K562 (cell line): ENCODE results near the gene HVCN1. TPM values are rescaled to one million over a fixed set of nuclear protein-coding genes. Genes with fewer than 3 reads are reported as not detected.

ENCODE experiments used
- BACH1 ChIP-seq: fragments of 200-800 bp; sonication (Bioruptor generic); IDR thresholded peaks from 2 replicates; pipeline ENCODE4 v1.6.1; 2016; ENCODE audit warnings: missing genetic modification characterization, missing compliant biosample characterization
- CLOCK ChIP-seq: fragments of 250-450 bp; sonication (Bioruptor Pico); IDR thresholded peaks from 2 replicates; pipeline ENCODE4 v1.4.0; 2020; ENCODE audit warnings: mild to moderate bottlenecking, moderate library complexity, borderline replicate concordance
- CTBP1 ChIP-seq: fragments of 450-650 bp; IDR thresholded peaks from 2 replicates; pipeline ENCODE4 v1.6.1; 2016; ENCODE audit warnings: borderline replicate concordance
- GTF2F1 ChIP-seq: IDR thresholded peaks from 2 replicates; pipeline ENCODE4 v1.6.1; 2011; ENCODE audit warnings: low read depth, low read length, improper control_type of control experiment
- HCFC1 ChIP-seq: IDR thresholded peaks from 2 replicates; pipeline ENCODE4 v1.6.1; 2012; ENCODE audit warnings: low read depth, low read length, improper control_type of control experiment
- HDAC1 ChIP-seq, 2 experiments: fragments of 450-650 bp; IDR thresholded peaks; 2 replicates each; pipeline ENCODE4 v1.6.1; 2016 to 2017; ENCODE audit warnings: inconsistent platforms in 1 of 2, mild to moderate bottlenecking in 1 of 2, moderate library complexity in 1 of 2
- HDGF ChIP-seq: fragments of 450-650 bp; IDR thresholded peaks from 2 replicates; pipeline ENCODE4 v1.6.1; 2016
- HNRNPLL ChIP-seq: fragments of 200-400 bp; formaldehyde crosslinking; IDR thresholded peaks from 2 replicates; pipeline ENCODE4 v1.6.1; 2017; ENCODE audit warnings: low read length, low read depth, mild to moderate bottlenecking; ENCODE audit not compliant: poor library complexity, severe bottlenecking
- KLF16 ChIP-seq: IDR thresholded peaks from 2 replicates; pipeline ENCODE4 v1.6.1; 2016; ENCODE audit warnings: antibody characterized with exemption
- NELFE ChIP-seq: IDR thresholded peaks from 2 replicates; pipeline ENCODE4 v1.6.1; 2011; ENCODE audit warnings: mild to moderate bottlenecking; ENCODE audit not compliant: insufficient read depth, insufficient read length
- NFE2 ChIP-seq: IDR thresholded peaks from 2 replicates; pipeline ENCODE4 v1.6.1; 2014; ENCODE audit warnings: antibody characterized with exemption, low read depth
- NFIC ChIP-seq: fragments of 450-650 bp; IDR thresholded peaks from 2 replicates; pipeline ENCODE4 v1.6.1; 2017; ENCODE audit warnings: mild to moderate bottlenecking, inconsistent platforms
- NFRKB ChIP-seq: fragments of 450-650 bp; IDR thresholded peaks from 2 replicates; pipeline ENCODE4 v1.6.1; 2016; ENCODE audit warnings: low read depth
- PHB ChIP-seq: fragments of 250-450 bp; sonication (Bioruptor Pico); IDR thresholded peaks from 2 replicates; pipeline ENCODE4 v1.5.0; 2021
- RBBP5 ChIP-seq: fragments of 200-600 bp; sonication (generic); IDR thresholded peaks from 2 replicates; pipeline ENCODE4 v1.6.1; 2012; ENCODE audit warnings: borderline replicate concordance, mild to moderate bottlenecking, low read length, control low read depth, inconsistent platforms; ENCODE audit not compliant: insufficient read depth, poor library complexity, severe bottlenecking
- SNRNP70 ChIP-seq: fragments of 200-400 bp; formaldehyde crosslinking; optimal IDR thresholded peaks from 2 replicates; pipeline ENCODE3; 2017; ENCODE audit warnings: low read depth, low read length
- ZNF165 ChIP-seq: fragments of 250-450 bp; sonication (Bioruptor Pico); IDR thresholded peaks from 2 replicates; pipeline ENCODE4 v1.4.0; 2020; ENCODE audit warnings: borderline replicate concordance
- ZNF232 ChIP-seq: sonication (generic); formaldehyde crosslinking; IDR thresholded peaks from 2 replicates; pipeline ENCODE4 v1.8.0; 2022; ENCODE audit warnings: mild to moderate bottlenecking, missing genetic modification reagents
- ZNF384 ChIP-seq: IDR thresholded peaks from 2 replicates; pipeline ENCODE4 v1.6.1; 2012; ENCODE audit warnings: low read depth, low read length, improper control_type of control experiment
- polyA plus RNA-seq, 8 experiments: library from polyadenylated mRNA; depleted of rRNA in 4 of 8; stranded (reverse) in 5 of 8; unstranded in 3 of 8; fragments of >200 nt; fragmentation: Nextera tagmentation in 2 of 8; fragmentation: Illumina TruSeq in 1 of 8; extraction: Ambion mirVana in 2 of 8; extraction: Trizol in 1 of 8; gene quantifications; 2 replicates each; pipeline versions ENCODE4 v1.2.1 to v1.2.3, GENCODE V29; 2011 to 2014; ENCODE audit warnings: inconsistent platforms in 1 of 8, missing spikeins in 1 of 8
- total RNA-seq, 7 experiments: library from RNA; depleted of rRNA in 6 of 7; stranded (reverse); fragments of >200 nt in 6 of 7; fragmentation: Illumina TruSeq in 2 of 7; extraction: Trizol in 2 of 7; gene quantifications; 2 replicates each; pipeline versions ENCODE4 v1.2.1 to v1.2.3, GENCODE V29; 2011 to 2021; ENCODE audit warnings: low replicate concordance in 1 of 7
- TF ChIP-seq, protein P1 (sequence below): fragments of 250-450 bp; sonication (Bioruptor Pico); IDR thresholded peaks from 2 replicates; pipeline ENCODE4 v1.5.0; 2022; ENCODE audit warnings: mild to moderate bottlenecking
- TF ChIP-seq, protein P2 (sequence below): sonication (generic); formaldehyde crosslinking; IDR thresholded peaks from 2 replicates; pipeline ENCODE4 v1.8.0; 2022; ENCODE audit warnings: mild to moderate bottlenecking, low read depth, missing genetic modification reagents
- TF ChIP-seq, protein P3 (sequence below): fragments of 250-450 bp; sonication (Bioruptor Pico); IDR thresholded peaks from 2 replicates; pipeline ENCODE4 v1.4.0; 2020; ENCODE audit warnings: mild to moderate bottlenecking, moderate library complexity

Gene HVCN1
- total and polyA plus RNA-seq, 9 of the 15 experiments (the other 6 are each of a cell fraction or from before 2014, with no cell fraction given) = 0.21 to 1.4 (median 0.74) TPM

GRCh38 chr12:110699591-110700445, 10.9 kb upstream of the HVCN1 start (continued):
- TF ChIP-seq PHB (CRISPR knock-in tag) = no peak
- TF ChIP-seq HDGF = no peak
- no peak for TF ChIP-seq KLF16
- TF ChIP-seq RBBP5 = peak; percentile 2
- no peak for TF ChIP-seq SNRNP70
- no peak for TF ChIP-seq GTF2F1
- no peak for TF ChIP-seq BACH1
- no peak for TF ChIP-seq HNRNPLL
- TF ChIP-seq, protein P1, sequence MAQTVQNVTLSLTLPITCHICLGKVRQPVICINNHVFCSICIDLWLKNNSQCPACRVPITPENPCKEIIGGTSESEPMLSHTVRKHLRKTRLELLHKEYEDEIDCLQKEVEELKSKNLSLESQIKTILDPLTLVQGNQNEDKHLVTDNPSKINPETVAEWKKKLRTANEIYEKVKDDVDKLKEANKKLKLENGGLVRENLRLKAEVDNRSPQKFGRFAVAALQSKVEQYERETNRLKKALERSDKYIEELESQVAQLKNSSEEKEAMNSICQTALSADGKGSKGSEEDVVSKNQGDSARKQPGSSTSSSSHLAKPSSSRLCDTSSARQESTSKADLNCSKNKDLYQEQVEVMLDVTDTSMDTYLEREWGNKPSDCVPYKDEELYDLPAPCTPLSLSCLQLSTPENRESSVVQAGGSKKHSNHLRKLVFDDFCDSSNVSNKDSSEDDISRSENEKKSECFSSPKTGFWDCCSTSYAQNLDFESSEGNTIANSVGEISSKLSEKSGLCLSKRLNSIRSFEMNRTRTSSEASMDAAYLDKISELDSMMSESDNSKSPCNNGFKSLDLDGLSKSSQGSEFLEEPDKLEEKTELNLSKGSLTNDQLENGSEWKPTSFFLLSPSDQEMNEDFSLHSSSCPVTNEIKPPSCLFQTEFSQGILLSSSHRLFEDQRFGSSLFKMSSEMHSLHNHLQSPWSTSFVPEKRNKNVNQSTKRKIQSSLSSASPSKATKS = no peak
- no peak for TF ChIP-seq ZNF384
- TF ChIP-seq HDAC1 (IDR thresholded peaks at IDR 0.05) = no peak; a peak in 1 of 4 replicates
- no peak for TF ChIP-seq NELFE
- TF ChIP-seq NFE2 = no peak
- TF ChIP-seq, protein P2, sequence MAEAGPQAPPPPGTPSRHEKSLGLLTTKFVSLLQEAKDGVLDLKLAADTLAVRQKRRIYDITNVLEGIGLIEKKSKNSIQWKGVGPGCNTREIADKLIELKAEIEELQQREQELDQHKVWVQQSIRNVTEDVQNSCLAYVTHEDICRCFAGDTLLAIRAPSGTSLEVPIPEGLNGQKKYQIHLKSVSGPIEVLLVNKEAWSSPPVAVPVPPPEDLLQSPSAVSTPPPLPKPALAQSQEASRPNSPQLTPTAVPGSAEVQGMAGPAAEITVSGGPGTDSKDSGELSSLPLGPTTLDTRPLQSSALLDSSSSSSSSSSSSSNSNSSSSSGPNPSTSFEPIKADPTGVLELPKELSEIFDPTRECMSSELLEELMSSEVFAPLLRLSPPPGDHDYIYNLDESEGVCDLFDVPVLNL (CRISPR knock-in tag) = no peak
- TF ChIP-seq CLOCK (CRISPR knock-in tag) = no peak
- no peak for TF ChIP-seq ZNF232 (CRISPR knock-in tag)
- TF ChIP-seq HCFC1 = no peak
- peak; percentile 88 for TF ChIP-seq CTBP1
- peak; percentile 98 for TF ChIP-seq NFIC
- TF ChIP-seq, protein P3, sequence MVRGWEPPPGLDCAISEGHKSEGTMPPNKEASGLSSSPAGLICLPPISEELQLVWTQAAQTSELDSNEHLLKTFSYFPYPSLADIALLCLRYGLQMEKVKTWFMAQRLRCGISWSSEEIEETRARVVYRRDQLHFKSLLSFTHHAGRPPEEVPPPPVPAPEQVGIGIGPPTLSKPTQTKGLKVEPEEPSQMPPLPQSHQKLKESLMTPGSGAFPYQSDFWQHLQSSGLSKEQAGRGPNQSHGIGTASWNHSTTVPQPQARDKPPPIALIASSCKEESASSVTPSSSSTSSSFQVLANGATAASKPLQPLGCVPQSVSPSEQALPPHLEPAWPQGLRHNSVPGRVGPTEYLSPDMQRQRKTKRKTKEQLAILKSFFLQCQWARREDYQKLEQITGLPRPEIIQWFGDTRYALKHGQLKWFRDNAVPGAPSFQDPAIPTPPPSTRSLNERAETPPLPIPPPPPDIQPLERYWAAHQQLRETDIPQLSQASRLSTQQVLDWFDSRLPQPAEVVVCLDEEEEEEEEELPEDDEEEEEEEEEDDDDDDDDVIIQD (CRISPR knock-in tag) = no peak
- TF ChIP-seq ZNF165 (CRISPR knock-in tag) = no peak
- TF ChIP-seq NFRKB = peak; percentile 12; the same call in 1 of the 2 replicates
